HTR-8/SVneo (cell line): ENCODE measurements around the gene FILIP1L.

Experiments used
- DNase-seq: peaks from one replicate; pipeline ENCODE4 v3.0.0; 2011; ENCODE audit warnings: low spot score, mixed read lengths; ENCODE audit not compliant: insufficient read length
- FAIRE-seq: peaks from 2 replicates; lab custom pipeline; 2011; peaks lifted over from hg19 to GRCh38; lab: Jason Lieb, UNC

The FILIP1L gene

GRCh38 chr3:99836681-99837080 lies 277.6 kb downstream of the FILIP1L start:
- no peak for DNase-seq
- no peak for FAIRE-seq

- no peak for DNase-seq
- FAIRE-seq: no peak
Measured at GRCh38 chr3:99834211-99834957, 279.9 kb downstream of the FILIP1L start.

- FAIRE-seq: no peak
Measured at GRCh38 chr3:99833617-99834205, 280.6 kb downstream of the FILIP1L start.

GRCh38 chr3:99829844-99830243 lies 284.5 kb downstream of the FILIP1L start:
- FAIRE-seq: no peak
- no peak for DNase-seq

More at GRCh38 chr3:99833617-99834205, 280.6 kb downstream of the FILIP1L start:
- no peak for DNase-seq

- DNase-seq: peak; percentile 53
- peak; percentile 67 for FAIRE-seq
Measured at GRCh38 chr3:99825004-99825640, 289.2 kb downstream of the FILIP1L start.

DNA sequence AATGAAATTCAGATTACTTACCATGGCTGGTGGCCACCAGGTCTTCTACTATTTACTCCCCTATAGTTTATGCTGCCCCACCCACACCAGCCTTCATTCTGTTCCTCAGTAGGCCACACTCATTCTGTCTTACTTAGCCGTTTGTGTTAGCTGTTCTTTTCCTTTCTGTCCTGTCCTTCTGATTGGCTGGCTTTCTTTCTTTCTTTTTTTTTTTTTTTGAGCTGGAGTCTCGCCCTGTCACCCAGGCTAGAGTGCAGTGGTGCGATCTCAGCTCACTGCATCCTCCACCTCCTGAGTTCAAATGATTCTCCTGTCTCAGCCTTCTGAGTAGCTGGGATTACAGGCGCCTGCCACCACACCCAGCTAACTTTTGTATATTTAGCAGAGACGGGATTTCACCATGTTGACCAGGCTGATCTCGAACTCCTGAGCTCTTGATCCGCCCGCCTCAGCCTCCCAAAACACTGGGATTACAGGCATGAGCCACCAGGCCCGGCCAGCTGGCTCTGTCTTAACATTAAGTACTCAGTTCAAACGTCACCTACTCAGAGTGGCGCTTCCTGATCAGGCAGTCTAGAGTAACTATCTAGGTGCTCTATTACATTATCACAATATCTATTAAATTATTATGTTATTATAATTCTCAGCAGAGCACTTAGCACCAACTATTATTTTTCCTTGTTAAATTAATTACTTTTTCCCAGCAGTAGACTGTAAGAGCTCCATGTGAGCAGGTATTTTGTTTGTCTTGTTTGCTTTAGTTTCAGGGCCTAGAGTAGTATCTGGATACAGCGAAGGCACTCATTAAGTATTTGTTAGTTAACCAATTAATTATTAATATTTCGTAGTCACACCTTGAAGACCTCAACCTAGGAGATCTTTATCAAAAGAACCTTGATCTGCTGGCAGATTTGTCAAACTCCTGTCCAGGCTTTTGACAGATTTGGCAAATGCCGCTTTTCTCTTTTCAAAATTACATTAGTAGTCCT lies 290.3 kb downstream of the FILIP1L start:
- no peak for DNase-seq
- no peak for FAIRE-seq

GRCh38 chr3:99818818-99819217 lies 295.5 kb downstream of the FILIP1L start:
- FAIRE-seq (no peak), DNase-seq (no peak)

DNA sequence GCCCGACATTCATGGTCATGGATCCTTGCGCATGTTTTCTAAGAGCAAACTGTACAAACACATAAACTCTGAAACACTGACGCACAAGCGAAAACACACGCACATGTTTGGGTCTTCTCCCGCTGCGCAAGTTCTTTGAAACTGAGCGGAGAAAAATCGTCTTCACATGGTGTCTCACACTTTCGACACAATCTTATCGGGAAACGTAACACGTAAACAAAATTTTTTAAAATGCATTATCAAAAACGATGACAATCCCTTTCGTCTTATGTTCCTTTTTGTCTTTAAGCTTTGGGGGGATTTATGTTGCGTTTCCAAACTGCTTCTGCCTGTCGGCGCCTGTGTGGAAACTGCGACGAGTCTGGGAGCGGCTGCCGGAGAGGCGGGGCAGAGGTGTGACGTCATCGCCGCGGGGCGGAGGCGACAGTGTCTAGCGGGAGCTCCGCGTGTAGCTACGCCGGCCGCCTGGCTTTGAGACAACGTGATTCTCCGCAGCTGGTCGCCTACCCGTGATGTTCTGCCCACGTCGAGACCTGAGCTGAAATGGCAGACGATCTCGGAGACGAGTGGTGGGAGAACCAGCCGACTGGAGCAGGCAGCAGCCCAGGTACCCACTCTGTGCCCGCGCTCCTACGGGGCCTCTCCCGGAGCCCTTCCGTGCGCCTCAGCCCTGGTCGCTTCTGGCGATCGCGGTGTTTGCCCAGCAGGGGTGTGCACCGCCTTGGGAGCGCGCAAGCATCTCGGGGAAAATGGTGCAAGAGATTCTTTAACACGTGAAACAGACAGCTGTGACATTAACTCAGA lies 296.7 kb downstream of the FILIP1L start, which contains the start of gene CMSS1:
TSS of gene CMSS1 (plus strand) at position 426 of the 804 bp plus-strand sequence.
- FAIRE-seq: peak; percentile 92
- peak; percentile 79 for DNase-seq

DNA sequence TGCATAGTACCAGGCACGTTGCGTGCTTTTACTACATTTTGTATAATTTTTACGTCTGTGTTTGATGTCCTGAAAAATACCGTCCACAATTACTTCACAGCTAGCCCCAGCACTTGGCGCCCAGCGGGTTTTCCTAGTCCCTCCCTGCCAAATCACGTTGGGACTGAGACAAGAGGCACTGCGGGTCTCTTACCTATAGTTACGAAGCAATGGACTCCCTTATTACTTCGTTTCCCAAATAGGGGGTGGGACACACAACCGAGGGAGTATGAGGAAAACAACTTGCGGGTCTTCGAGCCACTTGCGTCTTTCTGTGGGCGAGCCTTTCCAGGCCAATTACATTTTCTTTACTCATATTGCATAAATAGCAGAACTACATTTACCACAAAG lies 297.3 kb downstream of the FILIP1L start:
- no peak for FAIRE-seq

GRCh38 chr3:99810403-99810802 lies 303.9 kb downstream of the FILIP1L start:
- DNase-seq: no peak
- no peak for FAIRE-seq

More for the DNA sequence above, 297.3 kb downstream of the FILIP1L start:
- peak; percentile 15 for DNase-seq

GRCh38 chr3:99809565-99809964 lies 304.7 kb downstream of the FILIP1L start:
- no peak for FAIRE-seq
- DNase-seq: no peak

- FAIRE-seq (no peak), DNase-seq (peak; percentile 44)
Measured at GRCh38 chr3:99808163-99808794, 306.0 kb downstream of the FILIP1L start.

- no peak for DNase-seq
- no peak for FAIRE-seq
Measured at GRCh38 chr3:99805160-99805559, 309.1 kb downstream of the FILIP1L start.

GRCh38 chr3:99803297-99803696 lies 311.0 kb downstream of the FILIP1L start:
- no peak for FAIRE-seq
- no peak for DNase-seq

DNA sequence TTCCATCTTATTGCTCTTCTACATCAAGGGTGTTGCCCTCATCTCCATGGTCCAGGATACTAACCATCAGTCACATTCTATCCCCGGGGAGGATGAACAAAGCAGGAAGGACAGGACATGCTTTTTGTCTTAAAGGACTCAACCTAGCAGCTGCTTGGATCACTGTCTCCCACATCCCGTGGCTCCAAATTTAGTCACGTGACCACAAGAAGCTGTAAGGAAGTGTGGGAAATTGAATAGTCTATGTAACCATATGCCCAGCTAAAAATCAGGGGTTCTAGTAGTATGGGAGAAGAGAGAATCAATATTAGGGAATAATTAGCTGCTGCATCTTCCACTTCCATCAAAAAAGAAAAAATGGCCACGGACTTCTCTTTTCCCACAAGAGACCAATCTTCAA lies 314.9 kb downstream of the FILIP1L start:
- DNase-seq: no peak
- FAIRE-seq: no peak

DNA sequence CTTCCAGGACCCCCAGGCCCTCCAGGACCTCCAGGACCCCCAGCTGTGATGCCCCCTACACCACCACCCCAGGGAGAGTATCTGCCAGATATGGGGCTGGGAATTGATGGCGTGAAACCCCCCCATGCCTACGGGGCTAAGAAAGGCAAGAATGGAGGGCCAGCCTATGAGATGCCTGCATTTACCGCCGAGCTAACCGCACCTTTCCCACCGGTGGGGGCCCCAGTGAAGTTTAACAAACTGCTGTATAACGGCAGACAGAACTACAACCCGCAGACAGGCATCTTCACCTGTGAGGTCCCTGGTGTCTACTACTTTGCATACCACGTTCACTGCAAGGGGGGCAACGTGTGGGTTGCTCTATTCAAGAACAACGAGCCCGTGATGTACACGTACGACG lies 318.7 kb downstream of the FILIP1L start:
- DNase-seq (no peak), FAIRE-seq (no peak)

DNA sequence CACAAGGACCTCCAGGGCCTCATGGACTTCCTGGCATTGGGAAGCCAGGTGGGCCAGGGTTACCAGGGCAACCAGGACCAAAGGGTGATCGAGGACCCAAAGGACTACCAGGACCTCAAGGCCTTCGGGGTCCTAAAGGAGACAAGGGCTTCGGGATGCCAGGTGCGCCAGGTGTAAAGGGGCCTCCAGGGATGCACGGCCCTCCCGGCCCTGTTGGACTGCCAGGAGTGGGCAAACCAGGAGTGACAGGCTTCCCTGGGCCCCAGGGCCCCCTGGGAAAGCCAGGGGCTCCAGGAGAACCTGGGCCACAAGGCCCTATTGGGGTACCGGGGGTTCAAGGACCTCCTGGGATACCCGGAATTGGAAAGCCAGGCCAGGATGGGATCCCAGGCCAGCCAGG lies 319.8 kb downstream of the FILIP1L start:
- FAIRE-seq (no peak), DNase-seq (no peak)

DNA sequence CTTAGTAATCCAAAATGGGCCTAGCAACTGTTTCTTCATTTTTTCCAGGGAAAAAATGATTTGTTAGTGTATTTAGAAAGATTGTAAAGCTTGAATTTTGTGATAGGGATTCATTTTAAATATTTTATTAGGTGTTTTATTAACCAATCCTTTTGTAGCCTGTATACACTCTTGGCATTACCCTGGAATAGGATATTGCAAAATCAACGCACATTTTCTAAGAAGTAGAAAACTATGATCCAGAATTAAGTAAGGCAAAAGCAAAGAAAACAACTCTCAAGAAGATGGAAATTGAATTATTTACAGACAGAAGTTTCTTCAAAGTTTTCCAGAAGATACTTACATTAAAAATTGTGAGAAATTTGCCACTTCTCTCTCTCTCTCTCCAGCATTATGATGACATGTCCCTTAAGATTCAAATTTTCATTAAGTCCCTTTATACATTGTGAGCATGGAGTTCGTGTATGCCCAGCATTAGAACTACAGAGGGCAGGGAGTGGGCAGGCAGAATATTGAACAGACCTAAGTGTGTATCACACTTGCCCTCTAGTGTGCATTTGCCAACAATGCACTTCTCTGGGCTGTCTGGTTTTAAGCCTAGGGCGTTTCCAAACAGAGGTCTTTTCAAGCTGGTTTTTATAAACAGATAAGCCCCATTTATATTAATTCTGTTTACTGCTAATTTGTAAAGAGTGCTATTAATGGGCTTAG lies 325.1 kb downstream of the FILIP1L start:
- FAIRE-seq: peak; percentile 86
- peak; percentile 60 for DNase-seq
